ENCODE measurements around the gene WAC.
A peak's percentile ranks its signal among the peaks of the same experiment; 100 is the strongest.
"Not testable (repeated sequence)": the region's sequence is repeated elsewhere in the genome, so short reads cannot be mapped to it uniquely, and the experiment has no call there.

The WAC gene

DNA sequence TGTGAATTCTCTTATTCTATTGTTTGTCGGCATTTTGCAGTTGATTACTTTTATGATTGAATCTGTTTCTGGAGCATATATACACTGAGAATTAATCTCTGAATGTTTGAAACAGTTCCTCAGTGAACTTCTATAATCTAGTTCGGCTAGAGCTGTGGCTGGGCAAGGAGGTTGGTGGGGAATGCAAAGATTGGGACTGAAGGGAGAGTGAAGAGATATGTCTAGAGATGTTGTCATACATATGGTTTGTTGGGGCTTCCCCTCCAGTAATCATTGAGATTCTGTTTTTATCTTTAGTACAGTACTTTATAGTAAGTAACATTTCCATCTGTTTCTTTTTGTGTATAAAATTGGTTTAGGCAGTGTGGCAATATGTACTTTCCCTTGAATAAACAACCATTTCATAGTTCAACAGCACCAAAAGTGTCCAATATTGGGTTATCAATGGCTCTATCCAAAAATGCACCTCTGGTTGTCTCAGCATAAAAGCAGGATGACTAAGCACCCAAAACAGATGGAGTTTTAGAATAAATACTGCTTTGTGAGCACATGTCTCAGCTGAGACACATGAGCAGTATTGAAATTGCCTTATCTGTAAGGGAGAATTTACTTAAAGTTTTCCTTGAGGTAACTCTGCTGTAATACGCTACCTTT is 36.7 kb downstream of the WAC start:
- no peak for DNase-seq

DNA sequence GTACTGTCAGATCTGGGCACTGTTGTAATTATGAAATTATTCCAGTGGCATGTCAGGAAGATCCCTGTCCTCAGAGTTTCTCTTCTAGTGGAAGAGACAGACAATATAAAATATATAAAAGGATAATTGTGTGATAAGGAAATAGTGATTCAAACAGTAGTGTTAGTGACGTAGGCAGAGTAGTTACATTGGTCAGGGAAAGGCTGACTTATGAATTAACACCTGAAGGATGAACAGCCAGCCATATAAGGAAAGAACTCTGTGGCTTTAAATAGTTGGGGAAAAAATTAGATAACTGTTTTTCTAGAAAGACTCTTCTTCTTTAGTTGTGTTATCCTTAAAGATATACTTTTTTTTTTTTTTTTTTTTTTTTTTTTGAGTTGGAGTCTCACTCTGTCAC is 37.7 kb downstream of the WAC start:
- DNase-seq = no peak

DNA sequence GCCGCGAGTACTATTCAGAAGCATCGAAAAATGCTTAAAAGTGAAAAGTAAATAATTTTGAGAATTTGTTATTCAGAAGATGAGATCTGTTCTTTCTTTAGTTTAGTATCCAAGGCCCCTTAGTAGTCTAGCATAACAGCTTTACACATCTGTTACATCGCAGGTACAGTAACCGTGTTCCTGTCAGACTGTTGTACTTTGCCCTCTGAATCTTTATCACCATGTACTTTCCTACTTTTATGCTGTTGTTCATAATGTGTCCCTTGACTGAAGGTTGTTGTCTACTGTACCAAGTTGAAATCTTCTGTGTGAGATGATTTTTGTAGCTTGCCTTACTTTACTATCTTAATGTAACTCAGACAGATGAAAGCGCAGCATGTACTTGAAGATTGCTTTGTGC is 38.3 kb downstream of the WAC start:
- no peak for DNase-seq

DNA sequence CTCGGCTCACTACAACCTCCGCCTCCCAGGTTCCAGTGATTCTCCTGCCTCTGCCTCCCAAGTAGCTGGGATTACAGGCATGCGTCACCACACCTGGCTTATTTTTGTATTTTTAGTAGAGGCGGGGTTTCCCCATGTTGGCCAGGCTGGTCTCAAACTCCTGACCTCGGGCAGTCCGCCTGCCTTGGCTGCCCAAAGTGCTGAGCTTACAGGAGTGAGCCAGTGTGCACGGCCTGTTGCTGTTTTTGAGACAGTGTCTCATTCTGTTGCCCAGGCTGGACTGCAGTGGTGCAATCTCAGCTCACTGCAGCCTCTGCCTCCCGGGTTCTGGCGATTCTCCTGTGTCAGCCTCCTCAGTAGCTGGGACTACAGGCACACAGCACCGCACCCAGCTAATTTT is 41.3 kb downstream of the WAC start:
- DNase-seq = not testable (repeated sequence)

DNA sequence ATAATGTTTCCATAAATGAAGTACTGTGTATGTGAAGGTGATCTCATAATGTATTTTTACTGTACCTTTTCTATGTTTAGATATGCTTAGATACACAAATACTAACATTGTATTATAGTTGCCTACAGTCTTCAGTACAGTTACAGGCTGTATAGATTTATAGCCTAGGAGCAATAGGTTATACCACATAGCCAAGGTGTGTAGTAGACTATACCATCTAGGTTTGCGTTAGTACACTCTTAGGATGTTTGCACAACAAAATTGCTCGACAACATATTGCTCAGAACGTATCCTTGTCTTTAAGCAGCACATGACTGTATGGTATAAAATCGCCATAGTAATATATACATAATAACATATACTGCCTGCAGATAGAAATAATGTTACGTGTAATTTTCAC is 42.9 kb downstream of the WAC start:
- no peak for DNase-seq

DNA sequence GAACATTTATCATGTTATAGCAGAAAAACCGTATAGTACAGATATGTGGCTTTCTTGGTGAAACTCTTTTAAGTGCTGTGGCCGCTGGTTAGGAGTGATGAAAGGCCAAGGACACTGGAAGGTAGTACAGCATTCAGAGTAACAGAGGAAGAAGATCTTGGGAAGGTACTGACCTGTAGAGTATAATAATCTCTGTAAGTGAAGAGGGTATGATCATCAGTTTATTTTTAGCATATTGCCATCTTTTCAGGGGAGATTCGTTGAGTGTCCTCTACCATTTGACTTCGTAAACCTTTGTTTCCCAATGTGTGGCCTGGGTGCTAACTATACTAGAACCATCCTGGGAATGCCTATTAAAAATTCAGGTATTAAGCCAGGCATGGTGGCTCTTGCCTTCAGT is 44.6 kb downstream of the WAC start:
- no peak for DNase-seq

DNA sequence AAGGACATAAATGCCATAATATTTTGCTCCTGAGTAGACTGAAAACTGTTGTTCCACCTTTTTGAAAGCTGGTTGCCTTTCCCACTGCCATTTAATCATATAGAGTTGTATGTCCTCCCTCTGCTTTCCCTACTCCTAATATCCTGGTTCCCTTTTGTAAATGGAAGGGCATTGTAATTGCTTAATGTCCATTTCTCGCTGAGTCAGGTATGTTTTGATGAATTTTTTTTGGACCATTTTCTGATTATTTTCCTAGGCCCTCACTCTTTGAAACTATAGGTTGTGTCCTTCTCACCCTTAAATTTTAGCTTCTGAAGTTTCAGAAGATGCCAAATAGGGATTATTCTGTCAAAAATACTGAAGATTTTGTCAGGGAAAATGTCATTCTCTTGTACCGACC is 45.5 kb downstream of the WAC start:
- DNase-seq = no peak

DNA sequence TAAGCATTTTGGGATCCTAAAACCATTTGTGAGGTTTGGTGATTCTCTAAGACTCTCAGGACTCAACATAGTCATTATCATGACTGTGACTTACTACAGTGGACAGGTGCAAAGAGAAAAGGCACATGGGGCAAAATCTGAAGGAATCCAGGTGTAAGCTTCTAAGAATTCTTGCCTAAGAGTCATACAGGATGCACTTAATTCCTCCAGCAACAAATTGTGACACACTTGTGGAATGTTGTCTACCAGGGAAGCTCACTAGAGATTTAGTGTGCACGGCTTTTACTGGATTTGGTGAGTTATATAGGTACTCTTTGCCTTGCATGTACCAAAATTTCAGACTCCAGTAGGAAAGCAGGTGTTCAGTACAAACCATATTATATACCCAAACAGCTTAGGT is 47.9 kb downstream of the WAC start:
- no peak for DNase-seq

DNA sequence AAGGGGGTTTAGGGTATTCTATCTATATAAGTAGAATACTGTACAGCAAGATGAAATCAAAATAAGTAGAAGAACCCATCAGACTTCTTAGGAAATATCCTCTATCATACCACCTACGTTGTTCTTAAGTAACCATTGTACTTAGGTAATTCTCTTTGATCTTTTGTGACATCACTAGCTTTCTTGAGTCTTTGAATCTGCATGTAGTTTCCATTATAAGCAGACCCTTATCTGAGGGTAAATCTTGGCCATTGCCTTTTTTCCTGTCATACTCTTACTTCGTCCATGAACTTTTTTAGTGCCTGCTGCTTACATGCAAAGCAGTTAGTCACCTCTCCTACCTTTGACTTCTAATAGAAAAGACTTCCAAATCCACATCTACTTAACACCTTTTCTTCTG is 49.0 kb downstream of the WAC start:
- no peak for DNase-seq

DNA sequence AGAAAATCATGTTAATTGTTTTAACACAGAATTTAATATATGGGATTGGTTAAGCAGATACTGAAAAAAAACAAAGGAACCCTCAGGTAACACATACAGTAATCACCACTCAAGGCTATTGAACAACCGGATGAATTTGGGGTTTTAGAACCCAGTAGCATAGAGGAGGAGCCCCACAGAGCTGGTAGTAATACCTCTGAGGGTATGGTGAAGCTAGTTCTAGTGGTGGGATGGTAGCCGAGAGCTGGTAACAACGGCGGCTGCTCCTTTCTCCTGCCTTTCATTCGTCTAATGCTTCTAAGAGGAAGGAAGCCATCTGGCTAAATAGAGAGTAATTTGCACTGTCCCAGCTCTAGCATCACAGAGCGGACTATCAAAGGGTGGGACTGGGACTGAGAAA is 52.2 kb downstream of the WAC start:
- no peak for DNase-seq

DNA sequence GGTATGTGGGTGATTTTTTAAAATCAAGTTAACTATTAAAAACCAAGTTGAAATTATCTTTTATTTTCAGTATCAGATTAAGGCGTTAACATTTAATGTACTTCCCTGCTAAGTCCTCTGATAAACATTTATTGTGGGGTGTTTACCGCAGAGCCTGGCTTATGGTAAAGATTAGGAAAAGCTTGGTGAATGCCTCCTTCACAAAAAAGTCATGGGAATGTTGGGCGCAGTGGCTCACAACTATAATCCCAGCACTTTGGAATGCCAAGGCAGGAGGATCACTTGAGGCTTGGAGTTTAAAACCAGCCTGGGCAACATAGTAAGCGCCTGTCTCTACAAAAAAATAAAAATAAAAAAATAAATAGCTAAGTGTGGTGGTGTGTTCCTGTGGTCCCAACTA is 53.3 kb downstream of the WAC start:
- no peak for DNase-seq

DNA sequence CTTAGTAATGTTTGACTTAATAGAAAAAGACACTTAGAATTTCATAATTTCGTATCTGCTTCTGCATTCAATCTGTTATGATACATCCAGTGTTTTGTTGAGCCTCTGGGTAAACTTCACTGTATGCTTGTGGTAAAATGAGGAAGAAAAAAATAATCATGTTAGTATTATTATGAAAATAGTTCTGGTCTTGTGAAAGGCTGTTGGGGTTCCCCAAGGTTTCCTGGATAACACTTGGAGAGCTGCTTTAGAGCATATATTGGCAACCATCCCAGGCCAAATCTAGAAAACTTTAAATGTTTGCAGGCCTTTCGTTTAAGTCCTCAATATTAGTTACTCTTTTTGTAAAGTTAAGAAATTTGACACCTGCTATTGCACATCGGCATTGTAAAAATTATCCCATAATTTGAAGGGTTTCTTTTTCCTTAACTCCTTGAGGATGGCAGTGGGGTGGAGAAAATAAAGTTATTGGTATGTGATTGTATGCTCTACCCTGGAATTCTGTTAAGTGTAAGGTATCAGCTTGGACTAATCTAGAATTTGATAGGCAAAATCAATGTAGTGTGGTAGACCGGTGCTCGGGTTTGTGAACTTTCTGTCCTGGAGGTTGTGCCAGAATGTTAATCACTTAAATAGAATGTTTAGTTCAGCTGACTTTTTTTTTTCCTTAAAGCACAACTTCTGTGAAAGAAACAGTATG is 54.5 kb downstream of the WAC start:
- peak; percentile 57 to 63 for DNase-seq

DNA sequence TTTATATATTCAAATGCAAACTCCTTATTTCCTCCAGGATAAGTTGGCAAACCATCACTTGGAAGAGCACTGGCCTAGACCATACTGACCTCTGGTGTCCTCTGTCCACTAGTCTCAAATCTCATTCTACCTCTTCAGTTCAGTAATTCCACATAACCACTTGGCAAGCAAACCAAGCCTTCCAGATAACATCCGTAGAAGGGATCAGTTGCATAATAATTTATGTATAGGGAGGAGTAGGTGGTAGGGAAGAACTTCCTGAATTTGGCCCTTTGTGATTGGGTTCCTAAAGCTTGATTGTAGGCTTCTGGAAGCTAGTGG is 55.0 kb downstream of the WAC start:
- DNase-seq = no peak

DNA sequence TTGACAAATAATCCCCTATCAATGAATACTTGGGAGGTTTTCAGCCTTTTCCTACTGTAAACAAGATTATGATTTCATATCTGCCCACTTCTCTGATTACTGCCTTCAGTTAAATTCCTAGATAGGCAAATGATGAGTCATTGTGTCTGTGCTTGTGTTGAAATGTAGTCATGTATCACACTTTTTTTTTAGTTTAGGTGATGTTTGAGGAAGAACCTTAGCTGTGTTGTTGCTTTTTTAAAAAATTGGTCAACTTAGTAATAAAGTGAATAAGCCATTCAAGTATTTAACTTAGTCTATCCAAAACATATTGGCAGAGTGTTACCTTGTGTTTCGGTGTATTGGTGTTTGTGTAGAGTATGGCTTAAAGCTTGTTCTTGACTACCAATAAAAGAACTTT is 60.0 kb downstream of the WAC start:
- peak; percentile 58 to 60 for DNase-seq

DNA sequence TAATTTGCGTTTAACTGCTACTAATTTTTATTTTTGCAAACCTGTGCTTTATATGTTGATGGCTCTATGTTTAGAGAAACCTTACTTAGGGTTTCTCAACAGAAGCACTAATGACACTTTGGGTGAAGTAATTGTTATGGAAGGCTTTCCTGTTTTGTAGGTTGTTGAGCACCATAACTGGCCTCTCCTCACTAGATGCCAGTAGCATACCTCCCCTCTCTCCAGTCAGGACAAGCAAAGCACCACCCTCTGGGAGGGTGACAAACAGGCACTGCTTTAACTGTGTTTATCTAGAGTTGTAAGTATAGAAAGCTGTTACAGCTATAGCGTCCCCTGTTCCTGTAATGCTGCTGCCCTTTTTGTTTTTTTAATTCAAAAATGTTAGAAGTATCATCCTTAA is 60.9 kb downstream of the WAC start:
- DNase-seq = no peak

DNA sequence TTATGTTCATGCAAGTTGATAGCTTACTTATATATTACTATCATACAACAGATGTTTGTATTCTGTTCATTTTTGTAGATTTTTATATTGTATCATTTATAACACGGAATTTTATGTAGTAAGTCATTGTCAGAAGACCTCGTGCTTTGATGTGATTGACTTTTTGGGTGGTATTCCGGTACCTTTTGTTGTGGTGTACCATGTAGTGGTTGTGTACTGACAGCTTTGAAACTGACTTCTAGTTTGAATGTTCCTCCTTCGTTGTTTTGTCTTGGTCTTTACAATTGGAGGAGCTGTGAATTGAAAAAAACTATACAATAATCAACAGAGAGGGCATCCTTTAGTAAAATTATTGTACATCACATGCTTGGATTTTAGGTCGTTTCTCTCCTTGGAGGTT is 61.5 kb downstream of the WAC start:
- no peak for DNase-seq

DNA sequence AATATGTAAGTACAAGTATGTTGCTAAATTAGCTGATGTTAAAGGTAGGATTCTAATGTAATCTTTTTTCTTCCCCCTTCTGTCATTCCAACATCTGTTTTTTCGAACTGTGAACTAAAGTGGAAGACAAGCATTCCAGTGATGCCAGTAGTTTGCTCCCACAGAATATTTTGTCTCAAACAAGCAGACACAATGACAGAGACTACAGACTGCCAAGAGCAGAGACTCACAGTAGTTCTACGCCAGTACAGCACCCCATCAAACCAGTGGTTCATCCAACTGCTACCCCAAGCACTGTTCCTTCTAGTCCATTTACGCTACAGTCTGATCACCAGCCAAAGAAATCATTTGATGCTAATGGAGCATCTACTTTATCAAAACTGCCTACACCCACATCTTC is 62.7 kb downstream of the WAC start:
- no peak for DNase-seq

DNA sequence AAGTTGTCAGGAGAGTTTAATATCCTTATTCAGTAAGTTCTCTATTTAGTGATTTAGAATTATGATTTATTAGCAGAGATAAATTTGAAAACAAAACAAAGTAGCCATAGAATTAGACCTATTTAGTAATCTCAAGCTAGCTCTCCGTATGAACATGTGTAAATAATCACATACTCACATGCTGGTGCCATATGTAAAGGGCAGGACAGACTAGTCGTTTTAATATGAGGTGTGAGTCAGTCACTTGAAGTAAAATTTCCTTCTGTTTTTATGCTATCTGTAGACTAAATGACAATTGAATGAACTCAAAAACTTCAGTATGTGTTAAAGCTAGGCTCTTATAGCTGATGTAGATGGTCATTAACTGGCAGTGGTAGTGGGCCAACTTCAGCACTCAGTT is 67.1 kb downstream of the WAC start:
- DNase-seq = no peak

DNA sequence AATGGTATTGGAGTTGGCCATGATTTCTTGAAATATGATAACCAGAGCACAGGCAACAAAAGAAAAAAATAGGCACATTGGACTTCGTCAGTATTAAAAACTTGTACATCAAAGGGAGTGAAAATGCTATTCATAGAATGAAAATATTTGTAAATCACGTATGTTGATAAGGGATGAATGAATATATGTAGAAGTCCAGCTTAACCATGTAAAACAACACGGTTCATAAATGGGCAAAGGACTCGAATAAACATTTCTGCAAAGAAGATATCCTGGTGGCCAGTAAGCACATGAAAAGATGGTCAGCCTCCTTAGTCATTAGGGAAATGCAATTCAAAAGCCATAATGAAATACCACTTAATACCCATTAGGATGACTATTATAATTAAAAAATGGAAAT is 68.1 kb downstream of the WAC start:
- no peak for DNase-seq

DNA sequence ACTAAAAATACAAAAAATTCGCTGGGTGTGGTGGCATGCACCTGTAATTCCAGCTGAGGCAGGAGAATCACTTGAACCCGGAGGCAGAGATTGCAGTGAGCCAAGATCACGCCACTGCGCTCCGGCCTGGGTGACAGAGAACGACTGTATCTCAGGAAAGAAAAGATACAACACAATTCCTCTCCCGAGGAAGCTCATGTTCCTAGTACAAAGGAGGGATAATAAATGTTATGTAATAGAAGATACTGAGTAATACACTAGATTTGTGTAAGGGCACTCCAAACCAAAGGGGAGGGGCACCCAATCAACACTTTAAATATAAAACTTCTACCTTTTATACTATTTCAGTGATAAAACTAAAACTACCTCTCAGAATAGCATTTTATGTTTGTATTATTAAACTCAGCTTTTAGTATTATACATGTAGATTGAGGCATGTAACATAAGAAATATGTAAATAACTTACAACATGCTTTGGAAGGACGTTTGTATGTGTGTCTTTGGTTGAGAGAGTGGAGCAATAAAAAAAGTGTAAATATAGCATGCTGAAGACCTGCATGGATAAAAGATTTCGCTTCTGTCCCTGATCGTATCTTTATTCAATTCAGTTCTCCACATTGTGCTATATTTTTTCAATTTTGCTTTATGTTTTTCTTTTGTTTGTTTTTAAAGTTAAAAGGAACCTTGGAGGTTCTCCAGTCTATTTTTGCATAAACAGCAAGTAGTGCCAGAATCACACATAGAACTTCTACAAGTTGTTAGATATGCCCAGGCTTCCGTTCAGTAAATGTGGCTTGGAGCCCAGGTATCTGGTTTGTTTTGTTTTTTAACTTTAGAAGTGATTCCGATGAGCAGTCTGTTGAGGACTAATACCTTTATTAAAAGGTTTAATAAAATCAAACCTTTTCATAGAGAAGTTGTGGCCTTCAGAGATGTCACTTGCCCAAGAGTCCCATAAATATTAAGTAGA is 71.9 kb downstream of the WAC start:
- no peak for DNase-seq

DNA sequence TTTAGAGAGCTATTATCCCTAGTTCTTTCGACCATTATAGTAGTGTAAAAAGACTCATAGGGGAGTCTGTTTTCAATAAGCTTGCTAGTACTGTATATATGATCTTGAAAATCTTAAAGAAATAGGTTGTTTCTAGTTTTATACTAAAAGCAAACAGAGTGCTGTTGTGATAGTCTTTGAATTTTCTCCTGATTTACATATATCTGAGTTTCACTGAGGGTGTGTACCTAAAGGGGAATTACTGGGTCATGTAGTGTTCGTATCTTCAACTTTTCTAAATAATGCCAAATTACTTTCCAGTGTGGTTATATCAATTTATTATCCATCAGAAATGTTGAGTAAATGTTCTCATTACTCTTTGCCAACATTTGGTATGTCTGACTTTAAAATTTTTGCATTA is 73.7 kb downstream of the WAC start:
- DNase-seq = no peak

DNA sequence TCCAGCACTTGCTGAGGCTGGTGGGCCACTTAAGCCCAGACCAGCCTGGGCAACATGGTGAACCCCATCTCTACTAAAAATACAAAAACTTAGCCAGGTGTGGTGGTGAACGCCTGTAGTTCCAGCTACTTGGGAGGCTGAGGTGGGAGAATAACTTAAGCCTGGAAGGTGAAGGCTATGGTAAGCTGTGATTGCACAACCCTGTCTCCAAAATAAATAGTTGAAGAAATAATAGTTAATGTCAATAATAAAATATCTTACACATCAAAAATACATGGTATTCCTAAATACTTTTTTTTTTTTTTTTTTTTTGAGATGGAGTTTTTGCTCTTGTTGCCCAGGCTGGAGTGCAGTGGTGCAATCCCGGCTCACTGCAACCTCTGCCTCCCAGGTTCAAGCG is 76.7 kb downstream of the WAC start:
- not testable (repeated sequence) for DNase-seq

DNA sequence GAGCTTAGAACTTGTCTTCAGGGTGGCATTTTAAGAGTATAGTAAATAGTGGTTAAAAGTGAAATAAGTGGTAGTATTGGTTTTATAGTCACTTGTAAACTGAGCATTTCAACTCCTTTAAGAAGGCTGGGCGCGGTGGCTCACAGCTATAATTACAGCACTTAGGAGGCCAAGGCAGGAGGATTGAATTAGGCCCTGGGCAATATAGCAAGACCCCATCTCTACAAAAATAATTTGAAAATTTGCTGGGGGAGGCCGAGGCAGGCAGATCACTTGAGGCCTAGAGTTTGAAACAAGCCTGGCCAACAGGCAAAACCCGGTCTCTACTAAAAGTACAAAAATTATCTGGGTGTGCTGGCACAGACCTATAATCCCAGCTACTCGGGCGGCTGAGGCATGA is 80.0 kb downstream of the WAC start:
- no peak for DNase-seq

DNA sequence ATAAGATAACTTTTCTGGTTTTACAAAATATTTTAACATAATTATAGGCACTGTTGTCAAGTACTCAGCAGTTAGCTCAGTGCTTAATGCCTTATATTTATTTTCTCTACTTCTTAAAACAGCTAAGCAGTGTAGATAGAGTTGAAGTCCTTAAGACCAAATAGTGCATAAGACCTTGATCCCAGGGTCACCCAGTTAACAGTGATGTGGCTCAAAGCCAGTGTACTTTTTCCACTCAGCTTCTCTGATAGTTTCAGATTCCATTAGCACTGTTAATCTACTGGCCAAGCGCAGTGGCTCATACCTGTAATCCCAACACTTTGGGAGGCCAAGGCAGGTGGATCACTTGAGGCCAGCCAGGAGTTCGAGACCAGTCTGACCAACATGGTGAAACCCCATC is 83.6 kb downstream of the WAC start:
- no peak for DNase-seq

Data from AML-193 (cell line).